ENCODE data around the gene NRAP.

- TF ChIP-seq CTCF (IDR thresholded peaks at IDR 0.05) (no peak), POLR2A (IDR thresholded peaks at IDR 0.05) (no peak)
Observed at GRCh38 chr10:113628607-113629153, 35.2 kb downstream of the NRAP start.
